ENCODE measurements around the gene FRRS1L. TPM values are rescaled to one million over a fixed set of nuclear protein-coding genes. Genes with fewer than 3 reads are reported as not detected.

Gene FRRS1L
- total RNA-seq, 1 donor from 2014 or later, result 11.0 TPM

- no peak for DNase-seq (ENCODE audit: low spot score)
Observed at GRCh38 chr9:109107402-109108240, 59.4 kb downstream of the FRRS1L start.

- no peak for DNase-seq (ENCODE audit: low spot score)
Observed at GRCh38 chr9:109101810-109102209, 65.2 kb downstream of the FRRS1L start.

GRCh38 chr9:109101202-109101595 is 65.8 kb downstream of the FRRS1L start:
- DNase-seq (ENCODE audit: low spot score), result no peak

GRCh38 chr9:109100543-109101201 is 66.4 kb downstream of the FRRS1L start:
- no peak for DNase-seq (ENCODE audit: low spot score)

- DNase-seq (ENCODE audit: low spot score), result no peak
Observed at GRCh38 chr9:109098960-109099308, 68.1 kb downstream of the FRRS1L start.

- DNase-seq (ENCODE audit: low spot score), result no peak
Observed at GRCh38 chr9:109098171-109098959, 68.7 kb downstream of the FRRS1L start.

GRCh38 chr9:109097146-109097545 is 69.9 kb downstream of the FRRS1L start:
- no peak for DNase-seq (ENCODE audit: low spot score)

GRCh38 chr9:109095321-109095720 is 71.7 kb downstream of the FRRS1L start:
- no peak for DNase-seq (ENCODE audit: low spot score)

GRCh38 chr9:109094268-109094667 is 72.8 kb downstream of the FRRS1L start:
- DNase-seq (ENCODE audit: low spot score), result no peak

- no peak for DNase-seq (ENCODE audit: low spot score)
Observed at GRCh38 chr9:109092587-109092986, 74.5 kb downstream of the FRRS1L start.

- no peak for DNase-seq (ENCODE audit: low spot score)
Observed at GRCh38 chr9:109092051-109092580, 74.9 kb downstream of the FRRS1L start.

- no peak for DNase-seq (ENCODE audit: low spot score)
Observed at GRCh38 chr9:109088221-109088620, 78.8 kb downstream of the FRRS1L start.

- DNase-seq (ENCODE audit: low spot score), result no peak
Observed at GRCh38 chr9:109087795-109088194, 79.3 kb downstream of the FRRS1L start.

- no peak for DNase-seq (ENCODE audit: low spot score)
Observed at GRCh38 chr9:109086221-109086620, 80.8 kb downstream of the FRRS1L start.

- no peak for DNase-seq (ENCODE audit: low spot score)
Observed at GRCh38 chr9:109085510-109085909, 81.5 kb downstream of the FRRS1L start.

GRCh38 chr9:109083813-109084405 is 83.1 kb downstream of the FRRS1L start:
- no peak for DNase-seq (ENCODE audit: low spot score)

GRCh38 chr9:109083141-109083540 is 83.9 kb downstream of the FRRS1L start:
- DNase-seq (ENCODE audit: low spot score), result no peak

GRCh38 chr9:109082091-109082620 is 84.9 kb downstream of the FRRS1L start:
- no peak for DNase-seq (ENCODE audit: low spot score)

Measured in ureter (tissue), 1 donor.